Measurements from ENCODE around the gene HOXA6. TPM values are rescaled to one million over a fixed set of nuclear protein-coding genes. Genes with fewer than 3 reads are reported as not detected.

HOXA6 gene
- total RNA-seq, 1 experiment from 2014 or later: 0.65 TPM

DNA sequence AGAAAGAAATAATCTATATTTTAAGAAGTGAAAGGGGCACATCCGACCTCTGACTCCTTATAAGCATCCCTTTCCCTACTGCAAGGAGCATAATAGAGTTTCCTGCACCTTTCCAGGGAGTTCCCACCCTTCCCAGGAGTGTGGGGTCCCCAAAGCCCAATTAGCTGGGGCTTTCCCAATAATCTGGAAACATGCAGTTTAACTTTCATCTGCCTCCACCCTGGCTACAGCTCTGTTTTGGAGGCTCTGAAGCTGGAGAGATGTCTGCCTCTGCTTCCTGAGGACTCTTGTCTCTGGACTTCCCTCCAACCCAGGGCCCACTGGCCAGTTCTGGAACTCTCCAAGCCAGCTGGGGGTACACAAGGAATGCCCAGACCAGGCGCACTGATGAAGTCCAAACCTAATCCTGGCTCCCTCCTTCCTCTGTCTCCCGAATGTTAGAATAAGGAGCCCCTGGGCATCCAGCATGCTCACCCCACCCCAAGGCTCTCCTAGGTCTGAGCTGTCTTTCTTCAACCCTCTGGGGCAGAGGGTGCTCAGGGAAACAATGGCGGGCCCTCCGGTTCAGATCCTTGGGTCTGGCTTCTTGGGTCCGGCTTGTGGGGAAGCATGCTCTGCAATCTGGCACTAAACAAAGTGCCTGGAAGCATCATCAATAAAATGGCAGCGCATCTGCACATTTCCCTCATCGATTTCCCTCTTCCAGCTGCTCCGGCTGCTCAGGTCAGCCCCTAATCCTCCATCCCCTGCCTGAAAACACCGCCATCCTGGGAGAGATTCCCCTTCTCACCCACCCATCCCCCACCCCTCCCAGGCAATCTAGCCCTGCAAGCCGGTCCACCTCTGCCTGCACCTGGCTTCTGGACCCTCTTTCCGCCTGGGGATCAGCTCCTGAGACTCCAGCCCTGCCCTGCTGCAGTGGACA, 30.4 kb downstream of the HOXA6 start:
- intact Hi-C loops (cut with micrococcal nuclease; ENCODE audit: unreplicated experiment): loop anchor here (10.0 kb wide), 1 partner anchor 628 kb away; the partner anchor contains the start of gene TAX1BP1
- no peaks in the 10 kb centered on the region for H3K9me3 ChIP-seq (ENCODE audit: insufficient read depth, low read depth)
- H3K27ac ChIP-seq: peak overlapping the region; percentile 95
- ChIA-PET CTCF (interaction anchor here (0.6 kb wide), 2 partner anchors 206 to 447 kb away, joined by 3 to 4 read pairs; no protein-coding TSS in a partner anchor), POLR2A (ENCODE audit: unreplicated experiment) (interaction anchor here (0.6 to 0.8 kb wide), 3 partner anchors 260 to 667 kb away, joined by 3 to 5 read pairs (median 4); no protein-coding TSS in a partner anchor)
- H3F3A ChIP-seq (ENCODE audit: insufficient read depth, low read depth): peaks cover 65% of the 10 kb centered on the region
- BruUV-seq (replicated peaks): no TSS peak
- no peaks in the 10 kb centered on the region for H3K27me3 ChIP-seq (ENCODE audit: insufficient read depth, low read depth)
- H3K9me2 ChIP-seq (ENCODE audit: insufficient read depth): no peaks in the 10 kb centered on the region
- peak overlapping the region; percentile 98 for H3K4me2 ChIP-seq
- no peak overlapping the region for H2AFZ ChIP-seq
- peak overlapping the region; percentile 90 for H3K4me3 ChIP-seq
- no peaks in the 10 kb centered on the region for H4K20me1 ChIP-seq (ENCODE audit: insufficient read depth)
- H3K36me3 ChIP-seq (ENCODE audit: low read depth): peaks cover 37% of the 10 kb centered on the region
- H3K79me2 ChIP-seq (ENCODE audit: low read depth): peaks cover 62% of the 10 kb centered on the region
- peaks cover 21% of the 10 kb centered on the region for H3K4me1 ChIP-seq (replicated peaks; ENCODE audit: insufficient read depth)
- DNase-seq: no peak
- TF ChIP-seq, protein P1, sequence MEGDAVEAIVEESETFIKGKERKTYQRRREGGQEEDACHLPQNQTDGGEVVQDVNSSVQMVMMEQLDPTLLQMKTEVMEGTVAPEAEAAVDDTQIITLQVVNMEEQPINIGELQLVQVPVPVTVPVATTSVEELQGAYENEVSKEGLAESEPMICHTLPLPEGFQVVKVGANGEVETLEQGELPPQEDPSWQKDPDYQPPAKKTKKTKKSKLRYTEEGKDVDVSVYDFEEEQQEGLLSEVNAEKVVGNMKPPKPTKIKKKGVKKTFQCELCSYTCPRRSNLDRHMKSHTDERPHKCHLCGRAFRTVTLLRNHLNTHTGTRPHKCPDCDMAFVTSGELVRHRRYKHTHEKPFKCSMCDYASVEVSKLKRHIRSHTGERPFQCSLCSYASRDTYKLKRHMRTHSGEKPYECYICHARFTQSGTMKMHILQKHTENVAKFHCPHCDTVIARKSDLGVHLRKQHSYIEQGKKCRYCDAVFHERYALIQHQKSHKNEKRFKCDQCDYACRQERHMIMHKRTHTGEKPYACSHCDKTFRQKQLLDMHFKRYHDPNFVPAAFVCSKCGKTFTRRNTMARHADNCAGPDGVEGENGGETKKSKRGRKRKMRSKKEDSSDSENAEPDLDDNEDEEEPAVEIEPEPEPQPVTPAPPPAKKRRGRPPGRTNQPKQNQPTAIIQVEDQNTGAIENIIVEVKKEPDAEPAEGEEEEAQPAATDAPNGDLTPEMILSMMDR (conservative IDR thresholded peaks at IDR 0.05): no peak
- no peak for TF ChIP-seq EZH2 (IDR thresholded peaks at IDR 0.05; ENCODE audit: low read depth)

DNA sequence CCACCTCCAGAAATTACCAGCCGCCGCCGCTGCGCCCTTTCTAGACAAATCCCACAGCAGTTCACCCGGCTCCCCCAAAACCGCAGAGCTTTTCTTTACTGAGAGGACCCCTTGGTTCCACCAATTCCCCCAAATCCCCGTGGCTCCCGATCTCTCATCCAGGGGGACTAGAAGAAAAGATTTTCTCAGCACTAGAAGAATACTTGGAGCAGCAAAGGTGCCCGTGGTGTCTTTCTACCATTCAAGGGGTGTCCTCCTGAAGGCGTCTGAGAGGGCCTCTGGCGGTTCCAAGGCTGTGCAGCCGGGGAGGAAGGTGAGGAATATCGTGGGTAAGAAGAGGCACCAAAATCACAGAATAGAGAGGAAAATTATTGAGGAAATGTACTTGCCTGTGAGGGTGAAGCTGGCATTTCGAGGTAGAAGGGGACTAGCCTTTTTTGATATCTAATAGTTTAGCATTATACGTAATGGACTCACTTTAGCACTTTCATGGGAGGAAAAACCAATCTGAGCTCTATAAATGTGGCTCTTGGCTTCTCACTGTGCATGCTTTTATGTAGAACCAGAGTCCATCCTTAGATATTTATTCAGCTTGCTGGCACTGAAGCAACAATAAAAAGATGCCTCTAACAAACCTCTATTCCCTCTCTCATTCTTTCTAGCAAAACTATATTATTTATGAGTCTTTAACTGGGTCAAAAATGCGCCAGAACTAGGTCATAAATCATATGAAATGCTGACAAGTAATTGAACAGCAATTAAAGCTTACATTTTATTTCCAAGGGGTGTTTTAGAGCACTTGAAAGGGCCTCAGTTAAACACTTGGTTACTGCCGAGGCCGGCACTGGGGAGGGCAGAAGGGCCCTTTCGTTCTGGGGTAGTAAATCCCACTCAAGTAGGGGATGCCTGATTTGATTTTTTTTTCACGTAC, 31.3 kb downstream of the HOXA6 start:
- Histone ChIP-seq H3K9me3 (ENCODE audit: insufficient read depth, low read depth) (no peaks in the 10 kb centered on the region), H4K20me1 (ENCODE audit: insufficient read depth) (no peaks in the 10 kb centered on the region), H3K79me2 (ENCODE audit: low read depth) (peaks cover 71% of the 10 kb centered on the region), H3F3A (ENCODE audit: insufficient read depth, low read depth) (peaks cover 74% of the 10 kb centered on the region), H3K9me2 (ENCODE audit: insufficient read depth) (no peaks in the 10 kb centered on the region), H3K36me3 (ENCODE audit: low read depth) (peaks cover 37% of the 10 kb centered on the region), H2AFZ (peak overlapping the region; percentile 70), H3K4me1 (replicated peaks; ENCODE audit: insufficient read depth) (peaks cover 30% of the 10 kb centered on the region), H3K27me3 (ENCODE audit: insufficient read depth, low read depth) (no peaks in the 10 kb centered on the region), H3K4me3 (peak overlapping the region; percentile 90), H3K4me2 (peak overlapping the region; percentile 98), H3K27ac (peak overlapping the region; percentile 95)
- ChIA-PET POLR2A (ENCODE audit: unreplicated experiment) (interaction anchor here (0.6 to 0.8 kb wide), 3 partner anchors 17 to 666 kb away, joined by 3 to 5 read pairs (median 3); no protein-coding TSS in a partner anchor), CTCF (interaction anchor here (0.6 to 1.7 kb wide), 2 partner anchors 69 to 205 kb away, joined by 3 to 9 read pairs; no protein-coding TSS in a partner anchor)
- no peak for DNase-seq
- TF ChIP-seq EZH2 (IDR thresholded peaks at IDR 0.05; ENCODE audit: low read depth): no peak
- TF ChIP-seq, protein P1 (conservative IDR thresholded peaks at IDR 0.05): no peak
- intact Hi-C loops (cut with micrococcal nuclease; ENCODE audit: unreplicated experiment): loop anchor here (10.0 kb wide), 1 partner anchor 629 kb away; the partner anchor contains the start of gene TAX1BP1
- BruUV-seq (replicated peaks): no TSS peak
